ENCODE results near the gene PEMT.
"Not testable (repeated sequence)": the region's sequence is repeated elsewhere in the genome, so short reads cannot be mapped to it uniquely, and the experiment has no call there.

The PEMT gene, protein sequence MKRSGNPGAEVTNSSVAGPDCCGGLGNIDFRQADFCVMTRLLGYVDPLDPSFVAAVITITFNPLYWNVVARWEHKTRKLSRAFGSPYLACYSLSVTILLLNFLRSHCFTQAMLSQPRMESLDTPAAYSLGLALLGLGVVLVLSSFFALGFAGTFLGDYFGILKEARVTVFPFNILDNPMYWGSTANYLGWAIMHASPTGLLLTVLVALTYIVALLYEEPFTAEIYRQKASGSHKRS

DNA sequence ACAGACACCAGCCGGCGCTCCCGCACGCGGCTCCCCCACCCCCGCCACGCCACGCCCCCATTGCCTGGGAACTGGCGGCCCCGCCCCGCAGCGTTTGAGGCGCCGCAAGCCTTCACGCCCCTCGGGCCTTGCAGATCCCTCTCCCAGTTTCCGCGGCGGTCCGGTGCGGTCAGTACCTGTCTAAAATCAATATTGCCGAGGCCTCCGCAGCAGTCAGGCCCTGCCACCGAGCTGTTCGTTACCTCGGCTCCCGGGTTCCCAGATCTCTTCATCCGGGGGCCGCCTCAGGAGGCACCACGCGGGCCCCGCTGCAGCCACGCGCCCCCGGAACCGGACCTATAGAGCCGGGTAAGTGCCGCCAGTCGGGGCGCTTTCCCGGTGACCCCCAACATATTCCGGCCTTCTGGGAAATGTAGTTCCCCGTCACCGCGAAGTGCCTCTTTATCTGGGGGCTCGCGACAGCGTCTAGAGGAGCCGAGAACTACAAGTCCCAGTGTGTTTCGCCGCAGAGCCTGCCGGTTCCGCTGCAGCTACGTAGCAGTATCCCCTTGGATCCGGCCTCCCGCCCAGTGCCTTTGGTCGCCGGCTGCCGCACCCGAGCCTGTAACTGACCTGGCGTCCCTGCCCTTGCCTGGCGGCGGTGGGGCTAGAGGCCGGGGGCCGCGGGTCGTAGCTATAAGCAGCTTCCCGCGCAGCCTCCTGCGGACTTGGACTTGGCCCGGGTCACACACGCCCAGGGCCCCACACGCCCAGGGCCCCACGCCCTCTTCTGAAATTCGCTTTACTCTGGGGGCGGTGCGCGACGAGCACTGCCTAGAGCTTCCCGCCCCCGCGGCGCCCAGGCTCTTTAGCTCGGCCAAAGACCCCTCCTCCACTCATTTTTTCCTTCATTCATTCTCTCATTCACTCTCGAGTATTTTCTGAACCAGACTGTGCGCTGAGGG, at the start of gene PEMT:
PEMT (minus strand) TSS at position 354 of the 944 bp plus-strand sequence; CDS start at position 272, 82 bp downstream.
- peak; percentile 84 for FAIRE-seq

DNA sequence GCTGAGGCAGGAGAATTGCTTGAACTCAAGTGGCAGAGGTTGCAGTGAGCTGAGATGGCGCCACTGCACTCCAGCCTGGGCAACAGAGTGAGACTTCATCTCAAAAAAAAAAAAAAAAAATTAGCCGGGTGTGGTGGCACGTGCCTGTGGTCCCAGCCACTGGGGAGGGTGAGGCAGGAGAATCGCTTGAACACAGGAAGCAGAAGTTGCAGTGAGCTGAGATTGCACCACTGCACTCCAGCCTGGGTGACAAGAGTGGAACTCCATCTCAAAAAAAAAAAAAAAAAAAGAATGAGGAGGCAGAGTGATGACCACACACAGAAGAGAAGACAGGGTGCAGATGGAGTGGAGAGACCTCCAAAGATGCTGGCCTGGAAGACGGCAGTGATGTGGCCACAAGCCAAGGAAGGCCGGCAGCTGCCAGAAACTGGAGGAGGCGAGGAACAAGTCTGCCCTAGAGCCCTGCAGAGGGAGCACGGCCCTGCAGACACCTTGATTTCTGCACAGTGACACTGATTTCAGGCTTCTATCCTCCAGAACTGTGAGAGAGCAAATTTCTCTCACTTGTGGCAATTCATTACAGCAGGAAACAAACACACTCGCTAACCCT, 48.3 kb upstream of the PEMT start:
- FAIRE-seq, result not testable (repeated sequence)

DNA sequence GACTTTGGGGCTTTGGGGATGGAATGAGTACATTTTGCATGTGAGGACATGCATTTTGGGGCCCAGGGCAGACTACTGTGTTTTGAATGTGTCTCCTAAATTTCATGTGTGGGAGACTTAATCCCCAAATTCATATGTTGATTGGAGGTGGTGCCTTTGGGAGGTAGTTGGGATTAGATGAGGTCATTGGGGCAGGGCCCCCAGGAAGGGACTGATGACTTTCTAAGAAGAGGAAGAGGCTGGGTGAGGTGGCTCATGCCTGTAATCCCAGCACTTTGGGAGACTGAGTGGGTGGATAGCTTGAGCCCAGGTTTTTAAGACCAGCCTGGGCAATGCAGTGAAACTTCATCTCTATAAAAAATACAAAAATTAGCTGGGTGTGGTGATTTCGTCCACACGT, 47.0 kb upstream of the PEMT start:
- no peak for FAIRE-seq

DNA sequence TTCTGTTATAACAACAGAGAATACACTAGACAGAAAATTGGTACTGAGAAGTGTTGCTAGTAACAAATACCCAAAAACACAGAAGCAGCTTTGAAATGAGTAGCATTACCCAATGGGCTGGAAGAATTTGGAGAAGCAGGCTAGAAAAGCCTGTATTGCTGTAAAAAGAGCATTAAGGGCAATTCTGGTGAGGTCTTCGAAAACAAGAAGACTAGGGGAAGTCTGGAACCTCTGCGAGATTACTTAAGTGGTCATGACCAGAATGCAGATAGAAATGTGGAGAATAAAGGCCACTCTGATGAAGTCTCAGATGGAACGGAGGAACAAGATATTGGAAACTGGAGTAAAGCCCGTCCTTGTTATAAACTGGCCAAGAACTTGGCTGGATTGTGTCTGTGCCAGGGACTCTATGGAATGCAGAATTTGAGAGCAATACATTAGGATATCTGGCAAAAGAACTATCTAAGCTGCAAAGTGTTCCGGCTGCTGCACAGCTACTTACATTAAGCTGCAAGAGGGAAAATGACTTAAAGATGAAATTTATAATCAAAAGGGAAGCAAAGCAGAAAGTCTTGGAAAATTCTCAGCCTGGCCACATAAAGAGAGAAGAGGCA, 44.9 kb upstream of the PEMT start:
- FAIRE-seq, result no peak

DNA sequence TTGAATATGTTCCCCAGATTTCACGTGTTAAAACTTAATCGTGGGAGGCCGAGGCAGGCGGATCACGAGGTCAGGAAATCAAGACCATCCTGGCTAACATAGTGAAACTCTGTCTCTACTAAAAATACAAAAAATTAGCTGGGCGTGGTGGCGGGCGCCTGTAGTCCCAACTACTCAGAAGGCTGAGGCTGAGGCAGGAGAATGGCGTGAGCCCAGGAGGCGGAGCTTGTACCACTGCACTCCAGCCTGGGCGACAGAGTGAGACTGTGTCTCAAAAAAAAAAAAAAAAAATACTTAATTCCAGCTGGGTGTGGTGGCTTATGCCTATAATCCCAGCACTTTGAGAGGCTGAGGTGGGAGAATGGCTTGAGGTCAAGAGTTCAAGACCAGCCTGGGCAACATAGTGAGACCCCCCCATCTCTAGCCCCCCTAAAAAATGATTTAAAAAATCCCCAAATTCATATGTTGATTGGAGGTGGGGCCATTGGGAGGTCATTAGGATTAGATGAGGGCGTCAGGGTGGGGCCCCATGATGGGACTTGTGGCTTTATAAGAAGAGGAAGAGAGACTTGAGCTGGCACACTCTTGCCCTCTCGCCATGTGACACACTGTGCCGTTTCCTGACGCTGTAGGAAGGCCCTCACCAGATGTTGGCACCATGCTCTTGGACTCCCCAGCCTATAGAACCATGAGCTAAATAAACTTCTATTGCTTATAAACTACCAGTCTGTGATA, 44.2 kb upstream of the PEMT start:
- not testable (repeated sequence) for FAIRE-seq

DNA sequence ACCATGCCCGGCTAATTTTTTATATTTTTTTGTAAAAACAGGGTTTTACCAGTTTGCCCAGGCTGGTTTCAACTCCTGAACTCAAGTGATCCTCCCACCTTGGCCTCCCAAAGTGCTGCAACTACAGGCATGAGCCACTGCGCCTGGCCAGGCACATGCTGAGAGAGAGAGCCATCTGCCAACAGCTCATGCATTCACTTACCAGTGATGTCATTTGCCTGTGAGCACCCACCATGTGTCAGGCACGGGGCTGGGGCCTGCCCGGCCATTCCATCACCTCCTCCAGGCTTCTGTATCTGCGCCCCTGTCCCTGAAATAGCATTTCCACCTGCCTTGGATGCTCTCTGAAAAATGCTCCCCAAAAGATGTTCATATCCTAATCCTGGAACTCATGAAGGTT, 43.6 kb upstream of the PEMT start:
- no peak for FAIRE-seq

DNA sequence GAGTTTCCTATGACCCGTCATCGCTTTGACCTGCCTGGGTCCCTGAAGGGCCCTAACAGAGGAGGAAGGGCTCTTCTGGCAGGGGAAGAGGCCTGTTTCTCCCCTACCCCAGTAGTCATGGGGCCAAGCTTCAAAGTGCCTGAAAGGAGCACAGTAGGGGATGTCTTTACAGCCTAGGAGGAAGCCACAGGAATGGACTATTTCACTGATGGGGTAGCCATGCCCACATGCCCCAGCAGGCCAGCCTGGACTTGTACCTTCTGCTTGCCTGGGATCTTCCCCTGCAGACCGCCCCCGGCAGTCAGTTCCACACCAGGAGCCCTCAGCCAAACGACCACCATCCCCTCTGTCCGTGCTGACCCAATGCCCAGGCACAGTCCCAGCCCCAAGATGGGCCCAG, 41.8 kb upstream of the PEMT start:
- no peak for FAIRE-seq

DNA sequence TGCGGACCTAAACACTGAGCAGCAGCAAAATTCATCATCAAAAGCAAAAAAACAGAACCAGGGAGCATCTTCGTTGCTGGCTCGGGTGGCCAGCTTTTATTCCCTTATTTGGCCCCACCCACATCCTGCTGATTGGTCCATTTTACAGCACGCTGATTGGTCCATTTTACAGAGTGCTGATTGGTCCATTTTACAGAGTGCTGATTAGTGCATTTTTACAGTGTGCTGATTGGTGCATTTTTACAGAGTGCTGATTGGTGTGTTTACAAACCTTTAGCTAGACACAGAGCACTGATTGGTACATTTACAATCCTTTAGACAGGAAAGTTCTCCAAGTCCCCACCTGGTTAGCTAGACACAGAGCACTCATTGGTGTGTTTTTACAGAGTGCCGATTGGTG, 41.2 kb upstream of the PEMT start:
- FAIRE-seq, result not testable (repeated sequence)

DNA sequence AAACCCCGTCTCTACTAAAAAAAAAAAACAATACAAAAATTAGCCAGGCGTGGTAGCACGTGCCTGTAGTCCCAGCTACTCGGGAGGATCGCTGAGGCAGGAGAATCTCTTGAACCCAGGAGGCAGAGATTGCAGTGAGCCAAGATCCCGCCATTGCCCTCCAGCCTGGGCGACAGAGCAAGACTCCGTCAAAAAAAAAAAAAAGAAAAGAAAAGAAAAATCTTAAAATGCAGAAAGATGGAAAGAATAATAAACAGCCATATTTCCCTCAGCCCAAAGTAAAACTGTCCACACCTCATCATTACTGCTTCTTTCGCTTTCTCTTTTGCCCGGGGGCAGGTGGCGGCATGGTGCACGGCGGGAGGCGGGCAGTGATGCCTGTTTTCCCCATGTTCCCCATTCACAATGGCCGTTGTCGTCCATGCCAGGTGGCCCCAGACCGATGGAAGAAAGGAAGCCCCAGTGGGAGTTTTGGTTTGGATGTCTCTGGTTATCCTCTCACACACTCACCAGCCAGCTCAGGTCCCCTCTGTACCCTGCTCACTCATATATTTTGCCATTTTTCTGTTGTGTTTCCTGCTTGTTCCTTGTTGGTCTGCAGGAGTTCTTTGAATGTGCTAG, 37.0 kb upstream of the PEMT start:
- no peak for FAIRE-seq

DNA sequence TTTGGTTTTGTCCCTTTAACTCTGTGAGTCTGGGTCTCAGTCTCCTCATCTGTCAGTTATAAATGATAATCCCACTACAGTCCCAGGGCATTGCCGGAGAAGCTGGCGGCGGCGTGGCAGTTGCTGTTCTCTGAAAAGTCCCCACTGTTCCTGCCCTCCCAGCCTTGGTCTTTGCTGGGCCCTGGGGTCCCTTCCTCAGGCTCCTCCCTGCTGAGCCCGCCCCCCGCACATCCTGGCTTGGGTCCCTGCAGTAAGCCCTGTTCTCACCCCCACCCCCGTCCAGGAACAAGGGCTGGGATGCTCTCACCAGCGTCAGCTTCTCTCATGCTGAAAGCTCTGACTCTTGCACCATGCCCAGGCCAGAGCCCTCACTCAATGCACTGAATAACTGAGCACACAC, 35.3 kb upstream of the PEMT start:
- FAIRE-seq, result no peak

DNA sequence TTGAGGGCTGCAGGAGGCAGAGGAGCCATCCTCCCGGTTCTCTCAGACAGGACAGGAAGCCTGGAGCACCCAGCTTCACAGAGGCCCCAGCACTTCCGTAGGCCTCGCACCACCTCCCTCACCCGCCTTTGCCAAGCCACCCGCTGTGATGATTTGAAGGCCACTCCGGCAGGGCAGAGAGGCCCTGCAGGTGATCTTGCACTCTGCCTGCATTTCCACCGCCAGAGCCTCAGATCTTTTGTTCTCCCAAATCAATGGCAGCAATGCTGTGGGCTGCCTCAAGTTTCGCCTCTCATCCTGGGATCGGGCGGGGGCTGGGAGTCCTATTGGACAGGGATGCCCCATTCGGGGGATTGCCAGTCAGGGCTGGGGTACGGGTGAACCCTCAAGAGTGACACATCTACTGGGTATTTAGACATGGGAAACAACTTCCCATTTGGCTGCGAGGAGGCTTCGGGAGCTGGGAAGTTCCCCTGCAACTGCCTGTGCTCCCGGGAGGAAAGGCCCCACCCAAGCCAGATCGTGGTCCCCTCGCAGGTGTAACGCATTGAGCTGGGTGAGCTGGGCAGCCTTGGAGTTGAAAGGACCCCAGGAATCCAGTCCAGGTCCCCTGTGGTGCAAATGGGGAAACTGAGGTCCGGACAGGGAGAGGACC, 34.8 kb upstream of the PEMT start:
- no peak for FAIRE-seq

DNA sequence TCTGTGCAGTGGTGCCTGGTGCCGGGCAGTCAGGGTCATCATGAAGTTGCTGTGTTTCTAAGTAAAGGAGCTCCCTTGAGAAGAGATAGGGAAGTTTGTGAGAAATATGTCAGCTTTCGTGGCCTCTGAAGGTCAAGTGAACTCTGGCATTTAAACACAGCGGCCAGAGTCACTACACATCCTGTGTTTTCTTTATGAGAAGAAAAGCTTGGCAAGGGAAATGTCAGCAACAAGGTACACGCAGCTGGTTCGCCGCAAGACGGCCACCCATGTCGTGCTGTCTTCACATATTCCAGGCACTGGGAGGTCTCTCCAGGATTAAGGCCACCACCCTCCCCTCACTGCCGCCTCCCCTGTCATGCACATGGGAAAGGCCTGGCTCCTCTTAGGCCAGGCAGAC, 33.2 kb upstream of the PEMT start:
- FAIRE-seq, result no peak

DNA sequence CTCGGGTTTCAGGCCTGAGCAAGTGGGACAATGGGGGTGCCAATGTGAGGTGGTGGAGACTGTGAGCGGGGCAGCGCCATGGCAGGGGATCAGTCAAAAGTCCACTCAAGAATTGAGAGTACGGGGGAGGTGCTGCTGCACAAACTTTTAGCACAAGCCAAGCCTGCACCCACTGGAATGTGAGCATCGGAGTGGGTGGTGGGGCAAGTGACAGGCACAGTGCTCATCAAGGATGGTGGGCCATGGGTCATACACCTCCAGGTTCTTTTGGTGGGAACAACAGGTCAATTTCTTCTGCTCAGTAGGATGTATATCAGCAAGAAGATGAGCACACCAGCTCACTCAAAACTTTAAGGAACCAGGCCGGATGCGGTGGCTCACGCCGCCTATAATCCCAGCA, 32.4 kb upstream of the PEMT start:
- no peak for FAIRE-seq

DNA sequence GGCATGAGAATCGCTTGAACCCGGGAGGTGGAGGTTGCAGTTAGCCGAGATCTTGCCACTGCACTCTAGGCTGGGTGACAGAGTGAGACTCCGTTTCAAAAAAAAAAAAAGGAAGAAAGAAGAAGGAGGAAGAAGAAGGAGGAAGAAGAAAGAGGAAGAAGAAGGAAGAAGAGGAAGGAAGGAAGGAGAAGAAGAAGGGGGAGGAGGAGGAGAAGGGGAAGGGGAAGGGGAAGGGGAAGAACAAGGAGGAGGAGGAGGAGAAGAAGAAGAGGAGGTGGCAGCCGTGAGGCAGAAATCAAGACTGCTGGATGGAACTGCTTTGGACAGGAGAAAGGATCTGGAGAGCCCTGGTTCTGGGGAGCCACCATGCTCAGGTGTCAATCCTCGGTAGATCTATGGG, 29.7 kb upstream of the PEMT start:
- FAIRE-seq, result no peak

DNA sequence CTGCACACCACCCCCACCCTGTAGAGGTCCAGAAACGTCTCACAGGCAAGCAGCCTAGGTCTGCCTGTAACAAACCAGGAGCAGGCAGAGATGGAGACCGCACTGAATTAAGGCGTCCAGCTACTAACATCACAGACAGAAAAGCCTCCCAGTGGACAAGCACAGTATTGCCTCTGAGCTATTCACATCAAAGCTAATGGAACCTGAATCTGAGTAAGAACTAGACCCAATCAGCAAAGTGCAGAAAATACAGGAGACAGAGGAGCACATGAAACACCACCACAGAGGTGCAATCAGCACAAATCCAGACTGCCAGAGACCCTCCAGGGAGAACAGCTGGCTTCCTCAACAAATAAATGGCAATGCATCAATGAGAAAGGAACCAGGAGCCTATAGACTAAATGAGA, 22.2 kb upstream of the PEMT start:
- FAIRE-seq, result peak; percentile 96

DNA sequence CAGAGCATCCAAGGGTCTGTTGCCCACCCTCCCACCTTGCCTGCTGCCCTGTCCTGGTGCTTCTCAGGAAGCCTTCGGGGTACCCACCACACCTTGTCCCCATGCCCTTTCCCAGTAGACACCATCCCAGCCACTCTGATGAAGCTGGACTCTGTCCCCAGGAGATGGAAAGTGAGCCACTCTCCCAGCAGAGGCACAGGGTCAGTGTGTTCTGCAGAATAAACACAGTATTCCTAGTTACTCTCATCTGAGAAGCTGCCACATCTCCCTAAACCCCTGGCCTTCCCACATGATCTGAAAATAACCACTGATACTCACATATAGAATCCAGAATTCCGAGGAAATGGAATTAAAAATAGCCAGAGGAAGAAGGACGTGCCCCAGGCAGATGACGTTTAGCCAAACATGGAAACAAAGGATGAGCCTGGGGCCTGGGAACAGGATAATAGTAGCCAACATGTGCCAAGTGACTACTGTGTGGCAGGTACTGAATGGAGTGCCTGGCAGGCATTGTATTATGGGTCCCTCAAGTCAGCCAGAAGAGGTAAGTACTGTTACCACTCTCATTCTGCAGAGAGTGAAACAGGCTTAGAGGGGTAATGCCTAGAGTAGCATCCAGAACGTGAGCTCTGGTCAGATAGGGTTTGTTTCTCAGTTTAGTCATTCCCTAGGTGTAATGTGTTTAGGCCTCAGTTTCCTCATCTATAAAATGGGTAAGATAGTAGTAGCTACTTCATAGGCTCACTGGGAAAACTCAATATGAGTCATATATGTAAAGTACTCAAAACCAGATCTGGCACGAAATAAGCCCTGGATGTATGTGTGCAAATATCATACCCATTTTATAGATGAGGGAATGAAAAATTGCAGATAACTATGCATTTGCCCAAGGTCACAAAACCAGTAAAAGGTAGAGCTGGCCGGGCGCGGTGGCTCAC, 20.8 kb upstream of the PEMT start:
- no peak for FAIRE-seq

DNA sequence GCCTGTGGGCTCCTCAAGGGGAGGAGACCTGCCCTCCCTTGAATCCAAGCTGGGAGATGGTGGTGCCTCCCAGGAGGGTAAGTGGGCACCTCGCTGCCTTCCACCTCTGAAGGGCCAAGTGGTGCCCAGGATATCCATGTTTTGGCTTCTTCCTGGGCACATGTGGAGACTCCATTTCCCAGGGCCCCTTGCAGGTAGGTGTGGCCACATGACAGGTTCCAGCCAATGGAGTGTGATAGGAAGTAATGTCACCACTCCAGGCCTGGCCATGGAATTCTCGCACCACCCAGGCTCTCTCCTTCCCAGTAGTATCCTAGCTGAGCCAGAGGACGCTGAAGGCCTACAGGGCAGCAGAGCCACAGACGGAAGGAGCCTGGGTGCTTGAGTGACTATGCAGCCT, 17.6 kb upstream of the PEMT start:
- FAIRE-seq, result no peak

DNA sequence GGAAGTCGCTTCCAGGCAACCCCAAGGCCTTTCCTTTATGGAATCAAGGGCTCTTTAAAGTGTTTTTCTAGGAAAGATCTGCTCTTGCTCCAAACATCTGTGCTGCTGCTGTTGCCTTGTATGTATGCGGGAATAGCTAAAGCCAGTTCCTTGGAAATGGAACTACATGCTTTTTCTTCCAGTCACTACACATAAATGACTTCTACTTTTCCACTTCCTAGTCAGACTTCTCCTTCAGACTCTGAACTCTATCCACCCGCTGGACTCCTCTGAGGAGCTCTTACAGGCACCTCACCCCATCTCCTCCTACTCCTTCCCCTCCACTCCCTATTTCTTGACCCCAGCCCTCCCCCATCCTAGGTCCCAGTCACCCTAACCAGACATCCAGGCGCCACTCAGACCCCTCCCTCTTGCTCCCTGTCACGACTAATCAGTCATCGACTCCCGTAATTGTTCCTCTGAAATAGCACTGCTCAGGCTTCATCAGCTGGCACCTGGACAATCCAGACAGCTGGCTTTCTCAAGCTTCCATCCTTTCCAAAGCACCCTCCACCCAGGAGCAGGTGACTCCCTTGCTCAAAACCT, 15.0 kb upstream of the PEMT start:
- no peak for FAIRE-seq

DNA sequence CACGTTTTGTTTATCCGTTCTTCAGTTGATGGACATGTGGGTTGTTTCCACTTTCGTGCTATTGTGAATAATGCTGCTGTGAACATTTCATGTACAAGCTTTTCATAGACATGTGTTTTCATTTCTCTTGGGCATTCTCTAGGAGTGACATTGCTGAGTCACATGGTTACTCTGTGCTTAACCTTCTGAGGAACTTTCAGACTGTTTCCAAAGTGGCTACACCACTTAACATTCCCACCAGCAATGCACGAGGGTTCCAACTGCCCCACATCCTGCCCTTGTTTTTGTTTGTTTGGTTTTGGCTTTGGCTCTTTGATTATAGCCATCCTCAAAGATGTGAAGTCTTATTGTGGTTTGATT, 14.2 kb upstream of the PEMT start:
- no peak for FAIRE-seq

DNA sequence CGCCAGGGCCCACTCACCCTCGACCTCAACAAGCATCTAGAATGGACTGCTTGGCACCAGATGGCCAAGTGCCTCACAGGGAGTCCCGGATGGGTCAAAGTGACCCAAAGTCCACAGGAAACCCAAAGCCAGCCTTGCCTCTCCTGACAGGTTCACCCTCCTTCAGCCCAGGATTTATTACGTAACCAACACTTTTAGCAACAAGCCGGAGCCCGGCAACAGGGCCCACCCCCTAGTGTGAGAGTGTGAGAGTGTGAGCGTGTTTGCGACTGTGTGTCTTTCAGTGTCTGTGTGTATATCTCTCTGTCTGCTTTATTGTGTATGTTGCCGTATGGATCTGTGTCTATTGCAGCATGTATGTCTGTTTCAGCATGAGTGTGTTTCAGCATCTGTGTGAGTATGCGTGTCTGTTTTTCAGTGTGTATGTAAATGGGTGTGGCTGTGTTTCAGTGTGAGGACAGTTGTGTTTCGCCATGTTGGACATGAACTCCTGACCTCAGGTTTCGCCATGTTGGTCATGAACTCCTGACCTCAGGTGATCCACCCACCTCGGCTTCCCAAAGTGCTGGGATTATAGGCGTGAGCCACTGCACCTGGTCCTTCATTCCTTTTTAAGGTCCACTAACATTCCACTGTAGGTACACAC, 13.7 kb upstream of the PEMT start:
- no peak for FAIRE-seq

Measured in G401.6 (cell line).